BLaER1 treated with 17β-estradiol and CSF1 and Interleukin-3, amounts not matched to agents 10 nM and 100 nM (cell line): ENCODE measurements around the gene ZNF469.

Source experiments
- H3K27ac ChIP-seq, 11 experiments: shearing (Covaris generic); formaldehyde crosslinking; 2 replicates each; pipeline ENCODE4 v1.8.1; 2022
- H3K27me3 ChIP-seq, 11 experiments: shearing (Covaris generic); formaldehyde crosslinking; 2 replicates each; pipeline ENCODE4 v1.8.1; 2022
- H3K36me3 ChIP-seq, 11 experiments: shearing (Covaris generic); formaldehyde crosslinking; 2 replicates each; pipeline ENCODE4 v1.8.1; 2022
- H3K4me1 ChIP-seq, 10 experiments: shearing (Covaris generic); formaldehyde crosslinking; 2 replicates each; pipeline ENCODE4 v1.8.1; 2022
- H3K4me2 ChIP-seq, 11 experiments: shearing (Covaris generic); formaldehyde crosslinking; 2 replicates each; pipeline ENCODE4 v1.8.1; 2022
- H3K4me3 ChIP-seq, 10 experiments: shearing (Covaris generic); formaldehyde crosslinking; 2 replicates each; pipeline ENCODE4 v1.8.1; 2022
- H3K9ac ChIP-seq, 11 experiments: shearing (Covaris generic); formaldehyde crosslinking; 2 replicates each; pipeline ENCODE4 v1.8.1; 2022
- H3K9me3 ChIP-seq, 11 experiments: shearing (Covaris generic); formaldehyde crosslinking; replicated peaks in 1 of 11; 2 replicates each; pipeline ENCODE4 v1.8.1; 2022
- H4K20me1 ChIP-seq, 11 experiments: shearing (Covaris generic); formaldehyde crosslinking; 2 replicates each; pipeline ENCODE4 v1.8.1; 2022
- Cebpa-rat ChIP-seq, 11 experiments: shearing (Covaris generic); IDR thresholded peaks; 2 replicates each; pipeline ENCODE4 v1.8.1; 2022

Gene ZNF469

GRCh38 chr16:88415713-88416323 is 33.1 kb downstream of the ZNF469 start:
- Histone ChIP-seq H4K20me1 (0 out of 22 replicates have a peak, but pooled peaks cover 0 to 6% (median 0%) of the 10 kb centered on the region in 11 experiments), H3K36me3 (no peaks in the 10 kb centered on the region), H3K27me3 (no peaks in the 10 kb centered on the region), H3K9ac (no peak overlapping the region), H3K9me3 (no peaks in the 10 kb centered on the region), H3K4me2 (no peak overlapping the region), H3K4me1 (no peaks in the 10 kb centered on the region), H3K4me3 (no peak overlapping the region), H3K27ac (no peak overlapping the region)
- TF ChIP-seq Cebpa-rat (IDR thresholded peaks at IDR 0.05) = no peak

DNA sequence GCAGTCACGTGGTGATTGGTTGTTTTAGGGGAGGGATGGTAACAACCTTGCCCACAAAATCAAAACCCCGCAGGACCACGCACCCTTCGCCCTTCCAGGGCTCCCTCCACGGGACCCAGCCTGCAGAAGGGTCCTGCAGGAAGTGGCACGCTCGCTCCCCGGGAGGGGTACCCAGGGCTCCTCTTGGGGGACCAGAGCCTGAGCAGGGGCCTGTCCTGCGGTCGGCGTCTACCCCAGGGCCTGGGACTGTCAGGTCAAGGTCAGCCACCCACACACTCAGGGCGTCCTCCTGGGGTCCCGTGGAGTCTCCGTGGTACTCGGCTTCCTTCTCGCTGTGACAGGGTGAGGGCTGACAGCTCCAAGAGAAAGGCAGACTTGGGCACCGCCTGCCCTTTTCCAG is 33.9 kb downstream of the ZNF469 start:
- H3K4me3 ChIP-seq = no peak overlapping the region
- no peaks in the 10 kb centered on the region for H3K36me3 ChIP-seq
- TF ChIP-seq Cebpa-rat (IDR thresholded peaks at IDR 0.05) = no peak
- H3K27ac ChIP-seq = no peak overlapping the region
- no peaks in the 10 kb centered on the region for H3K9me3 ChIP-seq
- no peak overlapping the region for H3K9ac ChIP-seq
- no peaks in the 10 kb centered on the region for H3K27me3 ChIP-seq
- H4K20me1 ChIP-seq = 0 out of 22 replicates have a peak, but pooled peaks cover 0 to 6% (median 0%) of the 10 kb centered on the region in 11 experiments
- no peak overlapping the region for H3K4me2 ChIP-seq
- H3K4me1 ChIP-seq = no peaks in the 10 kb centered on the region

GRCh38 chr16:88417684-88418476 is 35.1 kb downstream of the ZNF469 start:
- Histone ChIP-seq H3K4me3 (no peak overlapping the region), H3K4me1 (no peaks in the 10 kb centered on the region), H3K27me3 (peaks cover 0 to under 1% (median 0%) of the 10 kb centered on the region in 11 experiments; a peak in 1 of 22 replicates), H3K27ac (no peak overlapping the region), H3K4me2 (no peak overlapping the region), H3K36me3 (no peaks in the 10 kb centered on the region), H3K9me3 (no peaks in the 10 kb centered on the region), H4K20me1 (0 out of 22 replicates have a peak, but pooled peaks cover 0 to 6% (median 0%) of the 10 kb centered on the region in 11 experiments), H3K9ac (no peak overlapping the region)
- no peak for TF ChIP-seq Cebpa-rat (IDR thresholded peaks at IDR 0.05)

GRCh38 chr16:88418869-88419268 is 36.1 kb downstream of the ZNF469 start:
- H3K4me3 ChIP-seq = no peak overlapping the region
- H3K27ac ChIP-seq = no peak overlapping the region
- H3K36me3 ChIP-seq = no peaks in the 10 kb centered on the region
- H3K9ac ChIP-seq = no peak overlapping the region
- no peaks in the 10 kb centered on the region for H3K9me3 ChIP-seq
- H3K4me1 ChIP-seq = peaks cover 0 to 8% (median 2%) of the 10 kb centered on the region in 10 experiments; a peak in 8 of 20 replicates
- H4K20me1 ChIP-seq = peaks cover 0 to 13% (median under 1%) of the 10 kb centered on the region in 11 experiments; a peak in 11 of 22 replicates
- H3K4me2 ChIP-seq = no peak overlapping the region
- TF ChIP-seq Cebpa-rat (IDR thresholded peaks at IDR 0.05) = no peak
- peaks cover 0 to 10% (median 8%) of the 10 kb centered on the region in 11 experiments; a peak in 17 of 22 replicates for H3K27me3 ChIP-seq

DNA sequence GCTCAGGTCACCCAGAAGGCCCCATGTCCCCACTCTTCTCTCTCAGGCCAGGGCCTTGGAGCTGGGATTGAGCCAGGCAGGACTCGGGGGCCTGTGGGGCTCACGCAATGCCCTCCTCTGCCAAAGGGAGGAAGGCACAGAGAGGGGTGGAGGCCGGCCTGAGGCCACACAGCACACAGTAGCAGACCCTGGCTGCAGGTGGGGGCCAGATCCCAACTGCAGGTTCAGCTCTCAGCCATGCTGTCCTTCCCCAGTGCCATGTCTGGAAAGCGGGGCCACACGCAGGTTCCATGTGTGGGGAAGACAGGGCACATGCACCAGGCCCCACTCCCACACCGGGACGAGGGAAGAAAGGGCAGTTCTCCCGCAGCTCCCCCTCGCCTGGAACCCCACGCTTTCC is 37.0 kb downstream of the ZNF469 start:
- TF ChIP-seq Cebpa-rat (IDR thresholded peaks at IDR 0.05) = no peak
- Histone ChIP-seq H3K9me3 (no peaks in the 10 kb centered on the region), H3K4me2 (no peak overlapping the region), H3K36me3 (no peaks in the 10 kb centered on the region), H3K9ac (no peak overlapping the region; a peak in 1 of 22 replicates), H3K4me1 (peaks cover 0 to 17% (median 9%) of the 10 kb centered on the region in 10 experiments; a peak in 11 of 20 replicates), H3K27ac (no peak overlapping the region), H3K4me3 (no peak overlapping the region), H4K20me1 (peaks cover 0 to 23% (median 10%) of the 10 kb centered on the region in 11 experiments; a peak in 13 of 22 replicates), H3K27me3 (peaks cover 0 to 20% (median 17%) of the 10 kb centered on the region in 11 experiments; a peak in 19 of 22 replicates)

DNA sequence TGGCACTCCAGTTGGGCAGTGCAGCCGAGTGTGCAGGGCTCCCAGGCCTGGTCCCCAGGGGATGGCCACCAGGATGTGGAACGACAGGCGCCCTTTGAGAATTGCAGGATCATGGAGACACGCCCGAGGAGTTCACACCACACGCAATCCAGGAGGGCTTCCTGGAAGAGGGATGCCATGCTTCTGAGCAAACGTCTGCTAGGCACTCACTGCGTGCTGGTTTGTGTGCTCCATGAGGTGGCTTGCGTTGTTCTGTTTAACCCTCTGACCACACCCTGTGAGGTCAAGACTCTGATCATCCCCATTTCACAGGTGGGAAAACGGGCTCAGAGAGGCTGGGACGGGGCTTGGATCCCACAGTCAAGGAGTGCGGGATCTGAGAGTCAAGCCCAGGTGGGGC is 37.7 kb downstream of the ZNF469 start:
- TF ChIP-seq Cebpa-rat (IDR thresholded peaks at IDR 0.05) = no peak
- H3K9ac ChIP-seq = no peak overlapping the region; a peak in 1 of 22 replicates

DNA sequence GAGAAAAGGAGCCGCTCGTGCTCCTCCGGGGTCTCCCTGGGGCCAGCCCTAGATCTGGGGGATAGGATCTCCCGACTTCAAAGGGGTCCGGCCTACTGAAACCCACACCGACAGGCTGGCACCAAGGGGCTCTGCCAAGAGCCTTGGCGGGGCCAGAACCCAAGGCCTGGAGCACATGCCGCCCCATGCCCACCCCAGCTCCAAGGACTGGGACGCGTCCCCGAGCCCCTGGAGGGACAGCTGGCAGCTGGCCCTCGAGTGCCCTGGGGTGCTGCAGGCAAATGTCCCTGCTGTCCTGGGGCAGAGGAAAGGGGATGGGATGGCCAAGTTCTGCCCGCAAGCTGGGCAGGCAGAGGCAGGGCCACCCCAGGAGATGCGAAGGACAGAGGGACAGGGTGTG is 38.5 kb downstream of the ZNF469 start:
- TF ChIP-seq Cebpa-rat (IDR thresholded peaks at IDR 0.05) = no peak
- H4K20me1 ChIP-seq = peaks cover 8 to 36% (median 24%) of the 10 kb centered on the region in 11 experiments; a peak in 18 of 22 replicates
- peaks cover 0 to 7% (median 0%) of the 10 kb centered on the region in 11 experiments; a peak in 3 of 22 replicates for H3K36me3 ChIP-seq

More for the DNA sequence above, 37.7 kb downstream of the ZNF469 start:
- Histone ChIP-seq H3K9me3 (no peaks in the 10 kb centered on the region), H3K4me3 (no peak overlapping the region), H3K4me1 (peaks cover 0 to 24% (median 11%) of the 10 kb centered on the region in 10 experiments; a peak in 12 of 20 replicates), H3K27me3 (peaks cover 2 to 27% (median 24%) of the 10 kb centered on the region in 11 experiments; a peak in 19 of 22 replicates), H3K27ac (no peak overlapping the region), H3K36me3 (no peaks in the 10 kb centered on the region; a peak in 1 of 22 replicates), H3K4me2 (no peak overlapping the region; a peak in 1 of 22 replicates), H4K20me1 (peaks cover under 1 to 28% (median 16%) of the 10 kb centered on the region in 11 experiments; a peak in 18 of 22 replicates)

DNA sequence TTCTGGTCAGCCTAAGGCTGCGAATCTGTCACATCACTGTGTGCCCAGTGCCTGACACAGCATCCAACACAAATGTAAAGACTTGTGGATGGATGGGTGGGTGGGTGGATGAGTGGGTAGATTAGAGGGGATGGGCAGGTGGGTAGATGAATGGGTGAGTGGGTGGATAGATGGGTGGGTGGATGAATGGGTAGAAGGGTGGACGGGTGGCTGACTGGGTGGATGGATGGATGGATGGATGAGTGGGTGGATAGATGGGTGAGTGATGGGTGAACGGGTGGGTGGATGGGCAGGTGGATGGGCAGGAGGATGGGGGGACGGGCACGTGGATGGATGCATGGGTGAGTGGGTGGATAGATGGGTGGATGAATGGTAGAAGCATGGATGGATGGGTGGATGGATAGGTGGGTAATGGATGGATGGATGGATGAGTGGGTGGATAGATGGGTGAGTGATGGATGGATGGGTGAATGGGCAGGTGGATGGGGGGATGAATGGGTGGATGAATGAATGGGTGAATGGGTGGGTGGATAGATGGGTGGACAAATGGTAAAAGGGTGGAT is 39.2 kb downstream of the ZNF469 start:
- Histone ChIP-seq H3K4me1 (peaks cover 0 to 31% (median 11%) of the 10 kb centered on the region in 10 experiments; a peak in 12 of 20 replicates), H3K4me3 (no peak overlapping the region), H3K36me3 (peaks cover 0 to 12% (median 0%) of the 10 kb centered on the region in 11 experiments; a peak in 3 of 22 replicates), H4K20me1 (peaks cover 14 to 43% (median 31%) of the 10 kb centered on the region in 11 experiments; a peak in 20 of 22 replicates), H3K27ac (no peak overlapping the region), H3K4me2 (no peak overlapping the region), H3K9ac (no peak overlapping the region), H3K27me3 (peaks cover 5 to 40% (median 31%) of the 10 kb centered on the region in 11 experiments; a peak in 19 of 22 replicates), H3K9me3 (no peaks in the 10 kb centered on the region)
- TF ChIP-seq Cebpa-rat (IDR thresholded peaks at IDR 0.05) = no peak

More for the DNA sequence above, 38.5 kb downstream of the ZNF469 start:
- H3K4me3 ChIP-seq = no peak overlapping the region
- no peak overlapping the region for H3K9ac ChIP-seq
- no peak overlapping the region for H3K27ac ChIP-seq
- H3K4me2 ChIP-seq = no peak overlapping the region
- H3K9me3 ChIP-seq = no peaks in the 10 kb centered on the region
- peaks cover 0 to 31% (median 11%) of the 10 kb centered on the region in 10 experiments; a peak in 12 of 20 replicates for H3K4me1 ChIP-seq
- H3K27me3 ChIP-seq = peaks cover 5 to 33% (median 31%) of the 10 kb centered on the region in 11 experiments; a peak in 19 of 22 replicates
